SU-DHL-6 (cell line): ENCODE measurements around the gene GSTA5.
"Not testable (repeated sequence)": the region's sequence is repeated elsewhere in the genome, so short reads cannot be mapped to it uniquely, and the experiment has no call there.

Experiments used
- H2AFZ ChIP-seq: fragments of 200-600 bp; sonication (generic); 2 replicates; pipeline ENCODE4 v1.6.1; 2014; ENCODE audit warnings: low read depth, mild to moderate bottlenecking, moderate library complexity, mixed read lengths, antibody characterized with exemption, low read length; ENCODE audit not compliant: severe bottlenecking
- H3F3A ChIP-seq: fragments of 200-600 bp; shearing (Covaris generic); 2 replicates; pipeline ENCODE4 v1.6.0; 2016; ENCODE audit warnings: antibody characterized with exemption, mild to moderate bottlenecking; ENCODE audit not compliant: insufficient read depth
- H3K27ac ChIP-seq: fragments of 200-600 bp; sonication (generic); 2 replicates; pipeline ENCODE4 v1.5.1; 2016; ENCODE audit warnings: low read depth, mild to moderate bottlenecking, low read length, moderate library complexity, mixed read lengths
- H3K27me3 ChIP-seq: fragments of 200-600 bp; sonication (generic), shearing (Covaris generic); 2 replicates; pipeline ENCODE4 v1.6.0; 2014; ENCODE audit warnings: mild to moderate bottlenecking, low read length
- H3K36me3 ChIP-seq: fragments of 200-600 bp; sonication (generic); 2 replicates; pipeline ENCODE4 v1.6.1; 2014; ENCODE audit warnings: mild to moderate bottlenecking, low read length, mixed read lengths
- H3K4me2 ChIP-seq: fragments of 300-600, 200-600 bp; shearing (Covaris generic), sonication (generic); 2 replicates; pipeline ENCODE4 v1.6.0; 2014; ENCODE audit warnings: low read length, low read depth, mild to moderate bottlenecking; ENCODE audit not compliant: poor library complexity, severe bottlenecking
- H3K4me3 ChIP-seq: fragments of 200-600 bp; sonication (generic); 2 replicates; pipeline ENCODE4 v1.5.1; 2014; ENCODE audit warnings: antibody characterized with exemption, low read length, mild to moderate bottlenecking, mixed read lengths; ENCODE audit not compliant: insufficient read depth, poor library complexity, severe bottlenecking
- H3K79me2 ChIP-seq: fragments of 200-600 bp; sonication (generic); 2 replicates; pipeline ENCODE4 v1.6.1; 2014; ENCODE audit warnings: mild to moderate bottlenecking, low read length, moderate library complexity; ENCODE audit not compliant: insufficient read depth
- H3K9ac ChIP-seq: fragments of 200-600 bp; sonication (generic); 2 replicates; pipeline ENCODE4 v1.7.0; 2014; ENCODE audit warnings: mild to moderate bottlenecking, low read length
- H3K9me2 ChIP-seq: fragments of 200-600 bp; sonication (generic); replicated peaks from 2 replicates; pipeline ENCODE4 v1.6.1; 2014; ENCODE audit warnings: low read length; ENCODE audit not compliant: insufficient read depth
- H3K9me3 ChIP-seq: fragments of 200-600 bp; sonication (generic); 2 replicates; pipeline ENCODE4 v1.6.1; 2014; ENCODE audit warnings: low read length, mixed read lengths; ENCODE audit not compliant: insufficient read depth
- H4K20me1 ChIP-seq: fragments of 200-600 bp; sonication (generic); 2 replicates; pipeline ENCODE4 v1.6.1; 2014; ENCODE audit warnings: low read depth, mild to moderate bottlenecking, antibody characterized with exemption, low read length, moderate library complexity, mixed read lengths
- EZH2phosphoT487 ChIP-seq: fragments of 200-600 bp; sonication (generic), shearing (Covaris generic); conservative IDR thresholded peaks from 2 replicates; pipeline ENCODE4 v1.6.1; 2018; ENCODE audit warnings: mild to moderate bottlenecking, antibody characterized with exemption, low read length, moderate library complexity, mixed read lengths
- TF ChIP-seq, protein P1 (sequence below): fragments of 200-600 bp; sonication (generic); IDR thresholded peaks from one replicate; pipeline ENCODE4 v1.5.1; 2017; ENCODE audit warnings: antibody characterized with exemption, mild to moderate bottlenecking, low read length, moderate library complexity; ENCODE audit not compliant: insufficient read depth, poor library complexity, severe bottlenecking

GSTA5 gene

DNA sequence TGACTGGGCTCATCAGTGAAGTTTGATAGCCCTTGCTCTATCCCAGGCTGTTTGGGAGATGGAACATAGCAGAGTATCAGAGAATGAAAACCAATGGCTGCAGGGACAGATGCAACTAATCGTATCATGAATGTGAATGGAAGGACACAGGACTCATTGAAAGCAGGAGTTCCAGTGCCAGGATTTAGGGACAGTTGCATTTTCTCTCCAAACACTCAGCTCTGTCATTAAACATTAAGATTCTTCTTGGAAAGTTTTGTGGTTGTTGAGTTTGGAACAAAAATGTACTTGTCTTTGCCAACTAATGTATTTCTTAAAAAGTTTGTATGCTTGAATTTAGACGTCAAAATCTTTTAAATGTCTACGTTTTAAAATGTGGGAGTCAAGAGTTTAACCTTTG is 31.0 kb upstream of the GSTA5 start:
- H3K27me3 ChIP-seq = no peaks in the 10 kb centered on the region
- TF ChIP-seq, protein P1, sequence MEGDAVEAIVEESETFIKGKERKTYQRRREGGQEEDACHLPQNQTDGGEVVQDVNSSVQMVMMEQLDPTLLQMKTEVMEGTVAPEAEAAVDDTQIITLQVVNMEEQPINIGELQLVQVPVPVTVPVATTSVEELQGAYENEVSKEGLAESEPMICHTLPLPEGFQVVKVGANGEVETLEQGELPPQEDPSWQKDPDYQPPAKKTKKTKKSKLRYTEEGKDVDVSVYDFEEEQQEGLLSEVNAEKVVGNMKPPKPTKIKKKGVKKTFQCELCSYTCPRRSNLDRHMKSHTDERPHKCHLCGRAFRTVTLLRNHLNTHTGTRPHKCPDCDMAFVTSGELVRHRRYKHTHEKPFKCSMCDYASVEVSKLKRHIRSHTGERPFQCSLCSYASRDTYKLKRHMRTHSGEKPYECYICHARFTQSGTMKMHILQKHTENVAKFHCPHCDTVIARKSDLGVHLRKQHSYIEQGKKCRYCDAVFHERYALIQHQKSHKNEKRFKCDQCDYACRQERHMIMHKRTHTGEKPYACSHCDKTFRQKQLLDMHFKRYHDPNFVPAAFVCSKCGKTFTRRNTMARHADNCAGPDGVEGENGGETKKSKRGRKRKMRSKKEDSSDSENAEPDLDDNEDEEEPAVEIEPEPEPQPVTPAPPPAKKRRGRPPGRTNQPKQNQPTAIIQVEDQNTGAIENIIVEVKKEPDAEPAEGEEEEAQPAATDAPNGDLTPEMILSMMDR = no peak
- TF ChIP-seq EZH2phosphoT487 = no peak
- H3K4me2 ChIP-seq = no peak overlapping the region

DNA sequence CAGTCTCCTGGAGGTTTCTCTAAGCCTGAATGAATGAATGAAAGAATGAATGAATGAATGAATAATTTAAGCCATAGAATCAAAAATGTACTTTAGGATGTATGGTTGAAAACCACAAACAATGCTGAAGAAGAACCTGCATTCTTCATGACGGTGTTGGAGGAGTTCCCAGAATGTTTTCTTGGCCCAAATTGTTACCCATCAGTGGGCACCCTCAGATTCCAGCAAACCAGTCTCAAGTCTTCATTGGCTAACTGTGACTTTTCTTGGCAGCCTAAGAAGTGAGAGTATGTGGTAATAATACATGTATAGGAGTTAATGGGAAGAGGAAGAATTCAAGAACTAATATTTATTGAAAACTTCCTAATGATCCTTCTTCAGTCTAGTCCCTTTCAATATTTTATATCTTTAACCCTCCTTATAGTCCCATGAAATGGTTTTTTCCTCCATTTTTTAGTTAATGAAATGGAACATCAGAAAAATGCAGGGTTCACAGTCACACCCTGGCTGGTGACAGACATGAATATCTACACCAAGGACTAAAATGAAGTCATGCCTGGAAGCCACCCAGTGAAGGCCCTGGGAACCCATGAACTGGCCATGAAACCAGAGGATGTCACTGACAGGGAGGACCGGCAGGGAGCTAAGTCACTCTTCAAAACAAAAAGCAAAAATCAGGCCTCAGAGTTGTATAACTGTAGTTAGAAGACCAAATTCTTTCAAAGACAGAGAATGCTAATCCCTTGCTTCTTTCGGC is 29.9 kb upstream of the GSTA5 start:
- H4K20me1 ChIP-seq, H3K27ac ChIP-seq, H3K27me3 ChIP-seq, H3K4me2 ChIP-seq, H3K36me3 ChIP-seq, H3F3A ChIP-seq, H3K9me2 ChIP-seq, H3K79me2 ChIP-seq, H3K9ac ChIP-seq, H3K4me3 ChIP-seq, H2AFZ ChIP-seq, H3K9me3 ChIP-seq: not testable (repeated sequence)

More for the DNA sequence above, 31.0 kb upstream of the GSTA5 start:
- Histone ChIP-seq H4K20me1 (no peaks in the 10 kb centered on the region), H3K9me3 (no peaks in the 10 kb centered on the region), H3K79me2 (no peaks in the 10 kb centered on the region), H3F3A (no peaks in the 10 kb centered on the region), H3K36me3 (no peaks in the 10 kb centered on the region), H3K9ac (no peak overlapping the region), H2AFZ (no peak overlapping the region), H3K27ac (no peak overlapping the region), H3K9me2 (no peaks in the 10 kb centered on the region), H3K4me3 (no peak overlapping the region)

GRCh38 chr6:52868899-52869298 is 28.3 kb upstream of the GSTA5 start:
- not testable (repeated sequence) for H3K9ac ChIP-seq, H3K36me3 ChIP-seq, H3K27me3 ChIP-seq, H3K4me3 ChIP-seq, H2AFZ ChIP-seq, H3K9me2 ChIP-seq, H3K9me3 ChIP-seq, H3K4me2 ChIP-seq, H3K79me2 ChIP-seq, H4K20me1 ChIP-seq, H3K27ac ChIP-seq, H3F3A ChIP-seq

DNA sequence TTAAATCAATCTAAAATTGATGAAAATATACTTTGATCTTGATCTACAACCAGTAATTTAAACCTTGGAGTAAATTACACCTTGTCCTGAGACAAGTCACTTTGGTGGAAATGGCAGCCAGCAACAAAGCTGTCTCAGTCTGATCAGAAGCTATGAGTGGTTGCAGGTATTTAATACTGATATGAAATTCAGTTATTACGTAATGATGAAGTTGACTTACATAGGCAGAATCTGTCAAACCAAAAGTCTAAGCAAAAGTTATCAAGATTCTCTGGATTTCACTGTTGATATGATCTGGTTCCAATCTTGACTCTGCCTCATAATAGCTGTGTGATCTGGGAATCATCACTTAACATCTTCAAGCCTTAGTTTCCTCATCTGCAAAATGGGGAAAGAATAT is 27.6 kb upstream of the GSTA5 start:
- H4K20me1 ChIP-seq = no peaks in the 10 kb centered on the region
- H3K4me3 ChIP-seq = no peak overlapping the region
- H3F3A ChIP-seq = no peaks in the 10 kb centered on the region
- no peaks in the 10 kb centered on the region for H3K9me2 ChIP-seq
- TF ChIP-seq, protein P1 = no peak
- no peak for TF ChIP-seq EZH2phosphoT487
- no peak overlapping the region for H3K4me2 ChIP-seq
- no peaks in the 10 kb centered on the region for H3K79me2 ChIP-seq
- no peak overlapping the region for H3K9ac ChIP-seq
- no peaks in the 10 kb centered on the region for H3K36me3 ChIP-seq
- H2AFZ ChIP-seq = no peak overlapping the region
- H3K9me3 ChIP-seq = no peaks in the 10 kb centered on the region
- no peak overlapping the region for H3K27ac ChIP-seq
- no peaks in the 10 kb centered on the region for H3K27me3 ChIP-seq

DNA sequence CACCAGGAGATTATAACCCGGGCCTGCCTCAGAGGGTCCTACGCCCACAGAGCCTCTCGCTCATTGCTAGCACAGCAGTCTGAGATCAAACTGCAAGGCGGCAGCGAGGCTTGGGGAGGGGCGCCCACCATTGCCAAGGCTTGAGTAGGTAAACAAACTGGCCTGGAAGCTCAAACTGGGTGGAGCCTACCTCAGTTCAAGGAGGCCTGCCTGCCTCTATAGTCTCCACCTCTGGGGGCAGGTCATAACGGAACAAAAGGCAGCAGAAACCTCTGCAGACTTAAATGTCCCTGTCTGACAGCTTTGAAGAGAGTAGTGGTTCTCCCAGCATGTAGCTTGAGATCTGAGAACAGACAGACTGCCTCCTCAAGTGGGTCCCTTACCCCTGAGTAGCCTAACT is 20.5 kb upstream of the GSTA5 start:
- H4K20me1 ChIP-seq, H3K27me3 ChIP-seq, H3K27ac ChIP-seq, H3K4me3 ChIP-seq, H3K36me3 ChIP-seq, H3F3A ChIP-seq, H3K4me2 ChIP-seq, H3K9me2 ChIP-seq, H3K9me3 ChIP-seq, H3K79me2 ChIP-seq, H3K9ac ChIP-seq, H2AFZ ChIP-seq: not testable (repeated sequence)
